ENCODE measurements around the gene OR5AR1. TPM values are rescaled to one million over a fixed set of nuclear protein-coding genes. Genes with fewer than 3 reads are reported as not detected.

The OR5AR1 gene
- total and polyA plus RNA-seq, 2 of the 13 experiments (the other 11 are each of a cell fraction or from before 2014, with no cell fraction given) = not detected

DNA sequence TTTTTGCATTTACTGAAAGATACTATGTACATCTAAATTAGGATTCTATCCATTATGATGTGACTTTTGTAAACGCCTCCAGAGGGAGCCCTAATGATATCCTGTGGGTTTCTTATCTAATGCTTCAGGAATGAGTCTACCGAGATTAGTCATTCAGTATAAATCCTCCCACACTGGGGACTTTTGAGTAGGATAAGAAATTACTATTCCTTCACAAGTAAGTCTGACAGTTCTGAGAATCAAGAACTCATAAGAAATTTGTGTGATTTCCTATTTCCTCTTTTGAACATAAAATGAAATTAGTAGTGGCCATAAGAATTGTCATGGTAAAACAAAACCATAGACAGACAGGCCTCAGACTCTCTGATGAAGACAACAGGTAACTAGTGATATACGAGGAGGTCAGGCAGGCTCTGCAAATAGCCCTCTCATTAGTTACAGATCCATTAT, 38.8 kb upstream of the OR5AR1 start (continued):
- TF ChIP-seq SMAD3 (CRISPR knock-in tag; IDR thresholded peaks at IDR 0.05) (no peak), POLR2AphosphoS2 (IDR thresholded peaks at IDR 0.05; ENCODE audit: low read depth, low read length) (no peak), ZIK1 (CRISPR knock-in tag; IDR thresholded peaks at IDR 0.05; ENCODE audit: borderline replicate concordance, low read depth) (no peak), KAT2B (IDR thresholded peaks at IDR 0.05; ENCODE audit: borderline replicate concordance, low read depth, low read length) (no peak)
- TF ChIP-seq, protein P1, sequence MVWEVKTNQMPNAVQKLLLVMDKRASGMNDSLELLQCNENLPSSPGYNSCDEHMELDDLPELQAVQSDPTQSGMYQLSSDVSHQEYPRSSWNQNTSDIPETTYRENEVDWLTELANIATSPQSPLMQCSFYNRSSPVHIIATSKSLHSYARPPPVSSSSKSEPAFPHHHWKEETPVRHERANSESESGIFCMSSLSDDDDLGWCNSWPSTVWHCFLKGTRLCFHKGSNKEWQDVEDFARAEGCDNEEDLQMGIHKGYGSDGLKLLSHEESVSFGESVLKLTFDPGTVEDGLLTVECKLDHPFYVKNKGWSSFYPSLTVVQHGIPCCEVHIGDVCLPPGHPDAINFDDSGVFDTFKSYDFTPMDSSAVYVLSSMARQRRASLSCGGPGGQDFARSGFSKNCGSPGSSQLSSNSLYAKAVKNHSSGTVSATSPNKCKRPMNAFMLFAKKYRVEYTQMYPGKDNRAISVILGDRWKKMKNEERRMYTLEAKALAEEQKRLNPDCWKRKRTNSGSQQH (CRISPR knock-in tag; IDR thresholded peaks at IDR 0.05; ENCODE audit: low read depth) = no peak

DNA sequence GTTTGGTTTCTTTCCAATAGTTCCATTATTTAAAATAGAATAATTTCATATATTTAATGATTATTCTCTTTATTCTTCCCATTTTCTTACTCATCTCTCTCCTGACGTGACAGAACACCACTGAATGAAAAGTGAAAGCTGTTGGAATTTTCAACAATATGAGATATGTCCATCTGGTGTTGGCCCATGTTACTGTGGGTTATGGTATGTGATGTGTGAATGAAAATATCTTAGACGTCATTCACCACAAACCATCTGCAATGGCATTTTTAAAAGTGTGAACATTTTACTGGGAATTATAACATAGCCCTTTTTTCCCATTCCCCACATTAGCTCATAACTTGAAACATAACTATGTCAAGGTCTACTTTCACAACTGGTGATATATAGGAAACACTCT, 37.5 kb upstream of the OR5AR1 start:
- Histone ChIP-seq H3K27me3 (ENCODE audit: control insufficient read depth in 1 of 2, insufficient read depth in 2 of 2, low read length in 2 of 2) (no peaks in the 10 kb centered on the region), H3K79me2 (ENCODE audit: insufficient read depth, low read length) (no peaks in the 10 kb centered on the region), H3K9ac (ENCODE audit: insufficient read depth, low read depth, low read length) (no peak overlapping the region), H4K20me1 (ENCODE audit: insufficient read depth, low read length) (no peaks in the 10 kb centered on the region), H3K27ac (ENCODE audit: extremely low read length, insufficient read depth, low read length) (no peak overlapping the region), H3K4me2 (ENCODE audit: low read depth, low read length) (no peak overlapping the region), H3K4me1 (ENCODE audit: insufficient read depth, low read length) (no peaks in the 10 kb centered on the region), H3K4me3 (replicated peaks in 1 of 3; ENCODE audit: insufficient read depth in 1 of 3, low read depth in 2 of 3, low read length in 3 of 3) (no peak overlapping the region), H3K36me3 (replicated peaks in 1 of 2; ENCODE audit: control insufficient read depth in 1 of 2, insufficient read depth in 2 of 2, low read length in 2 of 2) (no peaks in the 10 kb centered on the region), H3K9me3 (ENCODE audit: low read length) (no peaks in the 10 kb centered on the region), H2AFZ (ENCODE audit: low read length) (no peak overlapping the region)
- ATAC-seq (no peak), DNase-seq (ENCODE audit: low spot score) (no peak), FAIRE-seq (no peak)
- 7% methylated on average over 2 of the region's 2 CpGs for WGBS (ENCODE audit: low lambda C conversion rate)
- in situ Hi-C loops (cut with HindIII; ENCODE audit: extremely low pct_ligation_motif_present, low pct_unique_long_range_greater_than_20kb) = loop anchor here (10.0 kb wide), 1 partner anchor 159 kb away; no protein-coding TSS in a partner anchor
- POLR2A ChIA-PET = no interaction called here
- intact Hi-C loops (cut with micrococcal nuclease; ENCODE audit: unreplicated experiment) = no loop called here
- CTCF ChIA-PET (ENCODE audit: low intra/inter-chr PET ratio, low total read pairs) = no interaction called here
- no TSS peak for BruUV-seq (replicated peaks)
- TF ChIP-seq EP300 (IDR thresholded peaks at IDR 0.05; ENCODE audit: low read depth in 2 of 2, low read length in 2 of 2) = no peak
- TF ChIP-seq EP300 (CRISPR knock-in tag; IDR thresholded peaks at IDR 0.05; ENCODE audit: borderline replicate concordance) = no peak
- TF ChIP-seq PHF8 (CRISPR knock-in tag; IDR thresholded peaks at IDR 0.05) = no peak
- TF ChIP-seq, protein P2, sequence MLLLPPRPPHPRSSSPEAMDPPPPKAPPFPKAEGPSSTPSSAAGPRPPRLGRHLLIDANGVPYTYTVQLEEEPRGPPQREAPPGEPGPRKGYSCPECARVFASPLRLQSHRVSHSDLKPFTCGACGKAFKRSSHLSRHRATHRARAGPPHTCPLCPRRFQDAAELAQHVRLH (CRISPR knock-in tag; IDR thresholded peaks at IDR 0.05; ENCODE audit: borderline replicate concordance, low read depth) = no peak
- TF ChIP-seq, protein P3, sequence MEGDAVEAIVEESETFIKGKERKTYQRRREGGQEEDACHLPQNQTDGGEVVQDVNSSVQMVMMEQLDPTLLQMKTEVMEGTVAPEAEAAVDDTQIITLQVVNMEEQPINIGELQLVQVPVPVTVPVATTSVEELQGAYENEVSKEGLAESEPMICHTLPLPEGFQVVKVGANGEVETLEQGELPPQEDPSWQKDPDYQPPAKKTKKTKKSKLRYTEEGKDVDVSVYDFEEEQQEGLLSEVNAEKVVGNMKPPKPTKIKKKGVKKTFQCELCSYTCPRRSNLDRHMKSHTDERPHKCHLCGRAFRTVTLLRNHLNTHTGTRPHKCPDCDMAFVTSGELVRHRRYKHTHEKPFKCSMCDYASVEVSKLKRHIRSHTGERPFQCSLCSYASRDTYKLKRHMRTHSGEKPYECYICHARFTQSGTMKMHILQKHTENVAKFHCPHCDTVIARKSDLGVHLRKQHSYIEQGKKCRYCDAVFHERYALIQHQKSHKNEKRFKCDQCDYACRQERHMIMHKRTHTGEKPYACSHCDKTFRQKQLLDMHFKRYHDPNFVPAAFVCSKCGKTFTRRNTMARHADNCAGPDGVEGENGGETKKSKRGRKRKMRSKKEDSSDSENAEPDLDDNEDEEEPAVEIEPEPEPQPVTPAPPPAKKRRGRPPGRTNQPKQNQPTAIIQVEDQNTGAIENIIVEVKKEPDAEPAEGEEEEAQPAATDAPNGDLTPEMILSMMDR (CRISPR knock-in tag; IDR thresholded peaks at IDR 0.05) = no peak
- TF ChIP-seq, protein P4, sequence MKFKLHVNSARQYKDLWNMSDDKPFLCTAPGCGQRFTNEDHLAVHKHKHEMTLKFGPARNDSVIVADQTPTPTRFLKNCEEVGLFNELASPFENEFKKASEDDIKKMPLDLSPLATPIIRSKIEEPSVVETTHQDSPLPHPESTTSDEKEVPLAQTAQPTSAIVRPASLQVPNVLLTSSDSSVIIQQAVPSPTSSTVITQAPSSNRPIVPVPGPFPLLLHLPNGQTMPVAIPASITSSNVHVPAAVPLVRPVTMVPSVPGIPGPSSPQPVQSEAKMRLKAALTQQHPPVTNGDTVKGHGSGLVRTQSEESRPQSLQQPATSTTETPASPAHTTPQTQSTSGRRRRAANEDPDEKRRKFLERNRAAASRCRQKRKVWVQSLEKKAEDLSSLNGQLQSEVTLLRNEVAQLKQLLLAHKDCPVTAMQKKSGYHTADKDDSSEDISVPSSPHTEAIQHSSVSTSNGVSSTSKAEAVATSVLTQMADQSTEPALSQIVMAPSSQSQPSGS (CRISPR knock-in tag; IDR thresholded peaks at IDR 0.05) = no peak
- no peak for TF ChIP-seq PAX8 (CRISPR knock-in tag; IDR thresholded peaks at IDR 0.05; ENCODE audit: borderline replicate concordance)
- TF ChIP-seq ZNF598 (CRISPR knock-in tag; IDR thresholded peaks at IDR 0.05; ENCODE audit: borderline replicate concordance) = no peak
- TF ChIP-seq ZNF883 (CRISPR knock-in tag; IDR thresholded peaks at IDR 0.05; ENCODE audit: not compliant biosample characterization) = no peak
- TF ChIP-seq, protein P5, sequence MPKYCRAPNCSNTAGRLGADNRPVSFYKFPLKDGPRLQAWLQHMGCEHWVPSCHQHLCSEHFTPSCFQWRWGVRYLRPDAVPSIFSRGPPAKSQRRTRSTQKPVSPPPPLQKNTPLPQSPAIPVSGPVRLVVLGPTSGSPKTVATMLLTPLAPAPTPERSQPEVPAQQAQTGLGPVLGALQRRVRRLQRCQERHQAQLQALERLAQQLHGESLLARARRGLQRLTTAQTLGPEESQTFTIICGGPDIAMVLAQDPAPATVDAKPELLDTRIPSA (CRISPR knock-in tag; IDR thresholded peaks at IDR 0.05; ENCODE audit: borderline replicate concordance) = no peak
- TF ChIP-seq, protein P6, sequence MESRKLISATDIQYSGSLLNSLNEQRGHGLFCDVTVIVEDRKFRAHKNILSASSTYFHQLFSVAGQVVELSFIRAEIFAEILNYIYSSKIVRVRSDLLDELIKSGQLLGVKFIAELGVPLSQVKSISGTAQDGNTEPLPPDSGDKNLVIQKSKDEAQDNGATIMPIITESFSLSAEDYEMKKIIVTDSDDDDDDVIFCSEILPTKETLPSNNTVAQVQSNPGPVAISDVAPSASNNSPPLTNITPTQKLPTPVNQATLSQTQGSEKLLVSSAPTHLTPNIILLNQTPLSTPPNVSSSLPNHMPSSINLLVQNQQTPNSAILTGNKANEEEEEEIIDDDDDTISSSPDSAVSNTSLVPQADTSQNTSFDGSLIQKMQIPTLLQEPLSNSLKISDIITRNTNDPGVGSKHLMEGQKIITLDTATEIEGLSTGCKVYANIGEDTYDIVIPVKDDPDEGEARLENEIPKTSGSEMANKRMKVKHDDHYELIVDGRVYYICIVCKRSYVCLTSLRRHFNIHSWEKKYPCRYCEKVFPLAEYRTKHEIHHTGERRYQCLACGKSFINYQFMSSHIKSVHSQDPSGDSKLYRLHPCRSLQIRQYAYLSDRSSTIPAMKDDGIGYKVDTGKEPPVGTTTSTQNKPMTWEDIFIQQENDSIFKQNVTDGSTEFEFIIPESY (CRISPR knock-in tag; IDR thresholded peaks at IDR 0.05) = no peak
